Smooth muscle cell of bladder (primary cell): ENCODE results near the gene BBC3. TPM values are rescaled to one million over a fixed set of nuclear protein-coding genes. Genes with fewer than 3 reads are reported as not detected.

Experiments
- total RNA-seq: library from RNA; depleted of rRNA; stranded (reverse); fragments of >200 nt; gene quantifications from 2 replicates; pipeline ENCODE4 v1.2.3, GENCODE V29; 2014

Gene BBC3
- 11.7 and 16.5 TPM in 2 replicates for total RNA-seq

GRCh38 chr19:47230921-47231214 lies at the start of gene BBC3:
BBC3 (minus strand) TSS chr19:47231199; CDS start chr19:47228431, 2,768 bp downstream.

GRCh38 chr19:47274071-47274890 lies 43.3 kb upstream of the BBC3 start, which contains the start of gene INAFM1:
INAFM1 (plus strand) TSS chr19:47274885; CDS start chr19:47274920, 35 bp downstream.

GRCh38 chr19:47255879-47256692 lies 25.1 kb upstream of the BBC3 start, which contains the start of gene CCDC9:
CCDC9 (plus strand) TSS chr19:47256525; CDS start chr19:47258401, 1,876 bp downstream.

Other genes with a start within 250 kb of the BBC3 start
- gene NPAS1, start 211.4 kb downstream of the BBC3 start, total RNA-seq = 0.28 and 0.74 TPM in 2 replicates
- gene TMEM160, start 182.6 kb downstream of the BBC3 start, total RNA-seq = 11.4 and 18.8 TPM in 2 replicates
- gene ZC3H4, start 117.4 kb downstream of the BBC3 start, total RNA-seq = 7.5 and 9.8 TPM in 2 replicates
- 115 and 116 TPM in 2 replicates for gene SAE1, start 100.4 kb downstream of the BBC3 start, total RNA-seq
- gene CCDC9, start 25.3 kb upstream of the BBC3 start, total RNA-seq = 5.4 and 7.9 TPM in 2 replicates
- 2.6 and 4.4 TPM in 2 replicates for gene INAFM1, start 43.7 kb upstream of the BBC3 start, total RNA-seq
- gene C5AR1, start 78.7 kb upstream of the BBC3 start, total RNA-seq = 0.09 TPM in 1 of 2 replicates, not detected in the other
- 0.14 and 0.18 TPM in 2 replicates for gene C5AR2, start 101.0 kb upstream of the BBC3 start, total RNA-seq
- gene DHX34, start 118.1 kb upstream of the BBC3 start, total RNA-seq = 5.0 and 6.2 TPM in 2 replicates
- 81.5 and 86.7 TPM in 2 replicates for gene MEIS3, start 188.3 kb upstream of the BBC3 start, total RNA-seq
- 0.18 TPM in 1 of 2 replicates, not detected in the other for gene SLC8A2, start 240.7 kb upstream of the BBC3 start, total RNA-seq